ENCODE results near the gene TK1.

GRCh38 chr17:78233678-78234077 lies 46.8 kb upstream of the TK1 start:
- TF ChIP-seq CTBP1 (IDR thresholded peaks at IDR 0.05; ENCODE audit: borderline replicate concordance) (no peak), ELF4 (IDR thresholded peaks at IDR 0.05) (no peak), FOXK2 (IDR thresholded peaks at IDR 0.05) (no peak), ZNF384 (IDR thresholded peaks at IDR 0.05) (no peak), SP1 (IDR thresholded peaks at IDR 0.05) (no peak), FOXM1 (IDR thresholded peaks at IDR 0.05; ENCODE audit: borderline replicate concordance) (no peak), L3MBTL2 (conservative IDR thresholded peaks at IDR 0.05) (no peak), NFRKB (IDR thresholded peaks at IDR 0.05) (no peak), LEF1 (IDR thresholded peaks at IDR 0.05; ENCODE audit: borderline replicate concordance) (no peak), TARDBP (IDR thresholded peaks at IDR 0.05) (no peak)
